NCI-H2171 treated with DMSO at 0.1 percent for 48 hours (cell line): Measurements from ENCODE around the gene PCGF2.
"Not testable (repeated sequence)": the region's sequence is repeated elsewhere in the genome, so short reads cannot be mapped to it uniquely, and the experiment has no call there.

Experiments
- DNase-seq: peaks from one replicate; lab custom pipeline; 2025; lab: John Stamatoyannopoulos, UW

The PCGF2 gene

DNA sequence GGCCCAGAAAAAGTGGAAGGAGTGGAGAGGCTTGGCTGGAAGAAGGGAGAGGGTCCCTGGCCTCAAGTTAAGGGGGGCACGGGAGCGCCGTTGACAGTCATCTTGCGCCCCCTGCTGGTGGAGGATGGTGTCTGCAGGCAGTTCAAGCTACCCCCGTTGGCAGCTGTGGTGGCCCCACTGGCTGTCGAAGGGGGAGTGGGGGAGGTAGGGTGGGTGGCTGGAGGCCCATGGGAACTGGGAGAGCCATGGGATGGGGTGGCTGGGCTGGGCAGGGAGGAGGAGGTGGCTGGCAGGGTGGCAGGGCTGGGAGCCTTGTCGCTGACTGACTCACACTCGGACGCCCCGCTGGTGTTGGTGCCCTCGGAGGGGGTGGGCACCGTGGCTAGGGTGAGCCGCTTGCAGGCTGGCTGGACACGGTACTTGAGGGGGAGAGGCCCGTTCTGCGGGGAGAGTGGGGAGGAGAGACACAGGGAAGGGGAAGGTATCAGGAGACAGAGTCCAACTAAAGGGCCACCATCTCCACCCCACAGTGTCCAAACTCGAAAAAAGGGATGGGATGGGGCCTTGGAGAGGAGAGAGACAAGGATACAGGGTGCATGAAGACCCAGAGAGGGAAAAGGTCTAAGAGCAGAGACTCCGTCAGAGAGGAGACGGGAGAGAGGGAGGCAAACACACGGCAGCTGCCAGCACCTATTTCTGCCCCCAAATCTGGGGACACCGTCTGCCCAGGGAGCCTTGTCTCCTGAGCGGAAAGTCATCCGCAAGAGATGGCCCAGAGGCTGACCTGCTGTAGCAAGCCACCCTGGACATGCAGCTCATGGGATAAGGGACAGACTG is 12.8 kb downstream of the PCGF2 start:
- DNase-seq: peak; percentile 58

DNA sequence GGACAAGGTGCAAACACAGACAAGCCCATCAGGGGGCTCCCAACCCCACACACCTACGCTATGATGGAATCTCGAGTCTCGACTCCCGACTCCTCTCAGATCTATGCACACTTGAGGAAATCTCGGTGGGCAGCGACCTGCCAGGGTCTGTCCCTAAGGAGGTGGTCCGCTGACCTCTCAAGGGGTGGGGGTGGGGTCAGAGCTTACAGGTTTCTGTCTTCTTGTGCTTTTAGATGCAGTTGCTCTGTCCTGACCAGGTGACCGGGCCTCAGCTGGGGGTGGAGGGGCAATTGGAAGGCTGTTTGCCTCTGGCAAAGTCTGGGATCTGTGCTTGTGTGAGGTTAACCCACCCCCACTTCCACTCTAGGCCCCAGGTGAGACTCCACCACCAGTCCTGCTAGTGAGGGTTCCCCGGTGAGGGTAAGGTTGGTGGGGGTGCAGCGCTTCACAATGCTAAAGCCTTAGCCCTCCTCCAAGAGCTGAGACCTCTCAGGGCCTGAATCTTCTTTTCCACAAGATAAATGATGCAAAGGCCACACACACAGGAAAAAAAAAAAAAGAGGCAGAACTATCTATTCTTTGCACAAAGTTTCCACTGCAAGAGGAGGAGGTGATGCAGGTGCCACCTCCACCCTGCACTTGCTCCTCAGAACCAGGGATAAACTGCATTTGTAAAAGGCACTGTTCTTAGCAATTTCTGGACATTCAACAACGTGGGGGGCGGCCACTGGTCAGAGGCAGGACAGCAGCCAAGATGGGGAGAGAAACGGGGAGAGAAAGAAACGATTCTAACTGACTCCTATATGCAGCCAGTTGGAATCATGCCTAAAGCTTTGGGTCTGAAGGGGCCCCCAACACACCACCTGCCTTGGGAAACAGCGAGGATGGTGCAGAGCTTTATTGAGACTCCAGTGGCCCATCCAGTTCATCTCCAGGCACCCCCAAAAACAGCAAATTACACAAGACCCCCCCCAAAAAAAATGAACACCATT is 13.9 kb downstream of the PCGF2 start:
- peak; percentile 35 for DNase-seq

DNA sequence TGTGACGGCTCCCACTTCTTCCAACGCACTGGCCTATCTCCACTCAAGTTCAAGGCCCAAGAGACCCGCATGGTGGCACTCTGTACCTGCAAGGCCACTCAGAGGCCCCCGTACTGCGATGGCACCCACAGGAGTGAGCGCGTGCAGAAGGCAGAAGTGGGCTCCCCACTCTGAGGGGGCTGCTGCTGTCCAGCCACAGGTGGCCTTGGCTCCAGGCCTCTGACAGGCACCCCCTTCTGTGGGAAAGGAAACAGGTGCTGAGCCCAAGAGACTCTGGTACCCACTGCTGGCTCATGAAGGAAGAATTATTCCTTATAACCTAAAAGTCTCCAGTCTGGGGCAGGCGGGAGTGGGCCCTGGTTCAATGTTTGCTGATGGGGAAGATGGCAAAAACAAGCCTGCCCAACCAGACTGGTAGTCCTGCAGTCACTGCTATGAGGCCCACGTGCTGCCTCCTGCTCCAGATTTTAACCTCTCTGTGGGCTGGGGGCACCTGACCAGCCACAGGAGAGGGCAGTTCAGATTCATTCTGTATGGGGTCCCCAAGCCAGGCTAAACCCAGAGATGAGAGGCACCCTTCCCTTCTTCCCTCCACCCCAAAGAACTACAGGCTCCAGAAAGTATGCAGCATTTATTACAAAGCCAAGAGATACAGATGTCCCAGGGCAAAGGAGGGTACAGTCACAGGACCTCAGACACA is 14.7 kb downstream of the PCGF2 start:
- DNase-seq: no peak

DNA sequence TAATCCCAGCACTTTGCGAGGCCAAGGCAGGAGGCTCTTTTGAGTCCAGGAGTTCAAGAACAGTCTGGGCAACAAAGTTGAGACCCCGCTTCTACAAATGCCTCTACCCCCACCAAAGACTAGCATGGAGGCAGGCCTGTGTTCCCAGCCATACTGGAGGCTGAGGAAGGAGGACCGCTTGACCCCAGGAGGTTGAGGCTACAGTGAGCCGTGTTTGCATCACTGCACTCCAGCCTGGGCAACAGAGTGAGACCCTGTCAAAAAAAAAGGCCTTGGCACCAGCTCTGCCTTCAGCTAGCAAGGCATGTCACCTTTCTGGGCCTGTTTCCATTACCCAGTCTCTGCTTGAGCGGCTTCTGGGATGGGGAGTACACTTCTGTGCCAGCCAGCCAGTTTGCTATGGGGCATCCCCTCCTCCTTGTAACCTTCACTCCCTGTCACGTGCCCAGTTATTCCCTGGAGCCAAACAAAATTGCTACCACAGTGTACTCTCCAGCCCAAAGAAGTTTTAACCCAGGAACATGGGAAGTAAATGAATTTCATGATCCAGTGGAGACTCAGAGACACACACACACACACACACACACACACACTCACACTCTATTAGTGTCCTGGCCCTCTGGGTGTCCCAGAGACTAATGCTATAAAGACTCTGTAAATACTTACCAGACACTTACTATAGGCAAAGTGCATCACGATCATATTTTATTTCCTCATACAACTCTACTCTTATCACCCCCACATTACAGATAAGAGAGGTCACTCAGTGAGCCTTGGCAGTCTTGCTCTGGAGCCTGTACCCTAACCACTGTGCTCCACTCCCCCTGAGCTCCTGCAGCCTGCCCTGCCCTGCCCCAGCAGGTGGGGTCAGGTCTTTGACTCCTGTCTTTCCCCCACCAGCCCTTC is 15.5 kb downstream of the PCGF2 start:
- no peak for DNase-seq

DNA sequence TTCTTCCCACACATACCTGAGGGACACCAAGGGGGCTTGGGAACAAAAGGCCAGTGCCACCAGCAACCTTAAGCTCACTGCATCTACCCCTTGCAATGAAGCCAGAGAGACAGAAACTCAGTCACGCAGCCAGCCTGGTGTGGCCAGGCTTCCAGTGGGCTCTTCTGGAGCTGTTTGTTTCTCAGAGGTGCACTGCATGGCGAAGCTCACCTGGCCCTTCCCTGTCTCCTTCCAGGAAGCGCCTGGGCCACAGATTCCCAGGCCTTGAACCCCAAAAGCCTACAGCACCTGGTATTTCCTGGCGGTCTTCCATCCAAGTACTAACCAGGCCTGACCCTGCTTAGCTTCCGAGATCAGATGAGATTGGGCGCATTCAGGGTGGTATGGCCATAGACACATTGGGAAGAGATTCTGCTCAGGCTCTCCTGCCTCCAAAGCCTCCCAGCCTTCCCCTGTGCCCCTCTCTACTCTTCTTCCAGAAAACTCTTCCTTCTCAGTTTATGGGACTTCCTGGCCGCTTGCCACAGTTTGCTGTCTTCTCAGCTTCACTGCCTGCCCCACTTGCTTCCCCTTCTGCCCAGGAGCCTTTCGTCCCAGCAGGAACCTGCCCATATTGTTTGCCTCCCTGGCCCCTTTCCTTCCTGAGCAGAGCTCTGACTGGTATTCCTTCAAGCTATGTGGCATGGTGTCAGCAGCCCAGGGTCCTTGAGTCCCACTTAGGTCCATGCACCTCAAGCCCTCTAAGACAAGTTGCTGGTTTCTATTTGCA is 16.4 kb downstream of the PCGF2 start:
- DNase-seq: no peak

DNA sequence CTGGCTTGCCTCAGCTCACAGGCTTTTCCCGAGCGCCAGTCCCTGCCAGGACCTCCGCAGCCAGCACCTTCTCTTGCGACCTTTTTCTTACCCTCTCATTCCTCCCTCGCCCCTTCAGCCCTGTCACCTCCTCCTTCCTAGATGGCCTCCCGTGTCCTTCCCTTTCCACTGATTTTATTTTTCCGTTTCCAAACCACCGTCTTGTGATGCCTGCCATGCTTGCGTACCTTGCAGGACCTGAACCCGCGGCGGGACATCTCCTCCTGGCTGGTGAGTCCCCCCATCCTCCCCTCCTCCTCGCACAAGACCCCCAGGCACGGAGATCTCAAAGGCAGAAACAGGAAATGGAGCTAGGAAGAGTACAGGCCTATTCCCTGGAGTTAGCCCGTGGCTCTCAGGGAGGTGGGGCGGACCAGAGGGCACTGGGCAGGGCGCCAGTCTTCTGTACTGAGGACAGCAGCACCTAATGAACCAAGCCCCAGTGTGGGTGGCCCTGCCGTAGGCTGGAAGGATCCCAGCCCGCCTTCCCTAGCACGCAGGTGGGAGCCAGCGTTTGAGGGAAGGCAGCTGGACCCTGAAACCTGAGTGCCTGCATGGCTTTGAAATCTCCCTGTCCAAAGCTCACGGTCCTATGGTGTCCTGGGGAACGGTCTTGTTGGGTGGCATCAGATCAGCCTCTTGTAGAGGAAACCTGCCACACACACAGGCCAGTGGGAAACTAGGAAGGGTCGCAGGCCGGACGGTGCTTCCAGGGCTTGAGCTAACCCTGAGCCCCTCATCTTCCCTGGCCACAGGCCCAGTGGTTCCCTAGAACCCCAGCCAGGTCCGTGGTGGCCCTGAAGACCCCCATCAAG is 17.4 kb downstream of the PCGF2 start:
- DNase-seq: peak; percentile 55

DNA sequence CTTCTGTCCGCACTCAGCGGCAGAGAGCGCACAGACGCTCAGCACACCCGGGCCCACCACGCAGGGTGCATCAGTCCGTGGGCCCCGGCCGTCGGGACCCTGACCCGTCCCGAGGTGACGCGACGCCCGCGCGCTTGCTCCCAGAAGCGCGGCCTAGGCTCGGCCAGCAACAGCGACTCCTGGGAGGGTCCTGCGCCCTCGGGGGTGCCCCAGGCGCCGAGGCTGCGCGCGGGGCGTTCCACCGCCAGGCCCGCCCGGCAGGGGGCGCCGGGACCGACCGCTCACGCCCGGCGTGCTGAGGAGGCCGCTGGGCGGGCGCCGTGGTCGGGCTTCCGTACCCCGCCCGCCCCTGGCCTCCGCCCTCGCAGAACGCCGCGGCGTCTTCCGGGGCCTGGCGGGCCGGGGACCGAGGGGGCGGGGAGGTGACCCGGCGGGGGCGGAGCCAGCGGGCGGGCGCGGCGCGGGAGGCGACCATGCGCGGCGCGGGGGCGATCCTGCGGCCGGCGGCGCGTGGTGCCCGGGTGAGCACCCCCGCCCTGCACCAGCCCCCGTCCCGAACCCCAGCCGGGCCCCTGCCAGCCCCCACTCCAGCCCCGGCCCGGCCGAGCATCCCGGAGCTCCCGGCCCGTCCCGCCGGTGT is 18.1 kb downstream of the PCGF2 start, which contains the start of gene CISD3:
CISD3 (plus strand) TSS at position 456 of the 640 bp plus-strand sequence; CDS start at position 474, 18 bp downstream.
- DNase-seq: peak; percentile 81

GRCh38 chr17:38729368-38729885 is 18.7 kb downstream of the PCGF2 start:
- DNase-seq: no peak

DNA sequence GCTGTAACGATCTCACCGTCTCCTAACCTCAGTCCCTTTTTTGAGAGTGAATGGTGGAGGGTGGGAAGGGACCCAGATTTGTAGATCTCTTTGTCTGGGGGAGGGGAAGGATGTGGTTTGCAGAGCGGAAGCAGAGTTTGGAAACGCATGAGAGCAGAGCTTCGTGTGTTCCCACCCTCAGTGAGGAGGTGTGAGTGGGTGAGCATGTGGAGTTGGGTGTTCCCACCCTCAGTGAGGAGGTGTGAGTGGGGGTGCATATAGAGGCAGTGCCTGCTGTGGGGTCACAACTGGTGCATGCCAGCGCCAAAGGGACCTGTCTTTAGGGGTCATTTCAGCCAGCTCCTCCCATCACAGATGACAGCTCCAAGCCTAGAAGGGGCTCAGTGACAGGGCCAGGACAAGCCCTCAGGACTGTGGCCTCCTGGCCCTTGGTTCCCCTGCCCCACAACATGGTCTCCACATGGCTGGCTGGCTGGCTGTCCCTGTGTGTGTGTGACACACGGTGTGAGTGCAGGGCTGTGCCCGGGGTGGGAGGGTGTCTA is 19.8 kb downstream of the PCGF2 start:
- DNase-seq: no peak

DNA sequence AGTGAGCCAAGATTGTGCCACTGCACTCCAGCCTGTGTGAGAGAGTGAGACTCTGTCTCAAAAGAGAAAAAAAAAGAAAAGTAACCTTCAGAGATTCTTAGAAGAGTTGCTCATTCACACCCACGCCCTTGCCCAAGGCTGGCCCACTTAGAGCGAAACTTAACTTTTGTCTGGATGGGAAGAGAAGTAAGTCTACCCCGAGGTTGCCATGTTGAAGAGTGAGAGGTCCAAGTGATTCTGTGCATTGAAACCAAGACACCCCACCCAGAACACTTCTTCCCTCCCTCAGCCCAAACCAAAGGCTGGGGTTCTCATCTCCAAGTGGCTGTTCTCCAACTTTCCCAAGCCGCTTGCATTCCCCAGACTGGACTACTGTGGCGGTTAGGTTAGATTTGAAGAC is 20.4 kb downstream of the PCGF2 start:
- DNase-seq: no peak

GRCh38 chr17:38726145-38726544 is 22.0 kb downstream of the PCGF2 start:
- not testable (repeated sequence) for DNase-seq

- DNase-seq: no peak
Measured at GRCh38 chr17:38725066-38725465, 23.1 kb downstream of the PCGF2 start.

DNA sequence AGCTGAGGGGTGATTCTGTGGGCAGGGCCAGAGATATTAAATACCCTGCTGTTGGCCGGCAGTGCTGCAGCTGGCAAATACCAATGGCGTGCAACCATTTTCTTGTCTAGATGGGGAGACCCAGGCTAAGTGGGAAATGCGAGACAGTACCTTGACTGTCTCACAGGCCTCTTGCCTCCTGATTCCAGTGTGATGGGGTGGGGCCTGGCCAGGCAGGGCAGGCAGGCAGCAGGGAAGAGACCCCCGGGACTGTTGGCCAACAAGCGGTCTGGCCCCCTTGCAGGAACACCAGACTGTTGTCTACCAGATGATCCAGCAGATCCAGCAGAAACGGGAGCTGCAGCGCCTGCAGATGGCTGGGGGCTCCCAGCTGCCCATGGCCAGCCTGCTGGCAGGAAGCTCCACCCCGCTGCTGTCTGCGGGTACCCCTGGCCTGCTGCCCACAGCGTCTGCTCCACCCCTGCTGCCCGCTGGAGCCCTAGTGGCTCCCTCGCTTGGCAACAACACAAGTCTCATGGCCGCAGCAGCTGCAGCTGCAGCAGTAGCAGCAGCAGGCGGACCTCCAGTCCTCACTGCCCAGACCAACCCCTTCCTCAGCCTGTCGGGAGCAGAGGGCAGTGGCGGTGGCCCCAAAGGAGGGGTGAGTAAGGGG is 23.7 kb downstream of the PCGF2 start:
- peak; percentile 83 for DNase-seq

DNA sequence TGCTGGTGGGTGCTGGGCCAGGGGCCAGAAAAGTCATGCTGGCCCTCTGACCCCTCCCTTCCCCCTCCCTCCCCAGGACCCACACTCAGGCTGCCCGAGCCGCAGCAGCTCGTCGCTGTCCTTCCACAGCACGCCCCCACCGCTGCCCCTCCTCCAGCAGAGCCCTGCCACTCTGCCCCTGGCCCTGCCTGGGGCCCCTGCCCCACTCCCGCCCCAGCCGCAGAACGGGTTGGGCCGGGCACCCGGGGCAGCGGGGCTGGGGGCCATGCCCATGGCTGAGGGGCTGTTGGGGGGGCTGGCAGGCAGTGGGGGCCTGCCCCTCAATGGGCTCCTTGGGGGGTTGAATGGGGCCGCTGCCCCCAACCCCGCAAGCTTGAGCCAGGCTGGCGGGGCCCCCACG is 26.3 kb downstream of the PCGF2 start:
- DNase-seq: no peak

DNA sequence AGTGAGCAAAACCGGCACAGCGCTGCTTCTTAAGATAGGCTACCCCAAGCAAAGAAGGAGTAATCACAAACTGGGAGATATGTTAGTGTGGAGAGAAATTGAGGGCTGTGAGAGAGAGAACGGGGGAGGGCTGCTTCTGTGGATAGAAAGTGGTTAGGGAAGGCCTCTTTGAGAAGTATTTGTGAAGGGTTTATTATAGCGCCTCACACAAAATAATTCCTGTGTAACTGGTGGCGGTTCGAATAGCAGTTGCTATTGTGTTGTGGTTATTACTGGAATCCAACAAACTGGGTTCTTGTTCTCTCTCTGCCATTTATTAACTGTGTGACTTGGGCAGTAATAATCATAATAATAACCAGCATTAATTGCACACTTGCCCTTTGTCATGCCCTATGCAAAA is 27.2 kb downstream of the PCGF2 start:
- no peak for DNase-seq

DNA sequence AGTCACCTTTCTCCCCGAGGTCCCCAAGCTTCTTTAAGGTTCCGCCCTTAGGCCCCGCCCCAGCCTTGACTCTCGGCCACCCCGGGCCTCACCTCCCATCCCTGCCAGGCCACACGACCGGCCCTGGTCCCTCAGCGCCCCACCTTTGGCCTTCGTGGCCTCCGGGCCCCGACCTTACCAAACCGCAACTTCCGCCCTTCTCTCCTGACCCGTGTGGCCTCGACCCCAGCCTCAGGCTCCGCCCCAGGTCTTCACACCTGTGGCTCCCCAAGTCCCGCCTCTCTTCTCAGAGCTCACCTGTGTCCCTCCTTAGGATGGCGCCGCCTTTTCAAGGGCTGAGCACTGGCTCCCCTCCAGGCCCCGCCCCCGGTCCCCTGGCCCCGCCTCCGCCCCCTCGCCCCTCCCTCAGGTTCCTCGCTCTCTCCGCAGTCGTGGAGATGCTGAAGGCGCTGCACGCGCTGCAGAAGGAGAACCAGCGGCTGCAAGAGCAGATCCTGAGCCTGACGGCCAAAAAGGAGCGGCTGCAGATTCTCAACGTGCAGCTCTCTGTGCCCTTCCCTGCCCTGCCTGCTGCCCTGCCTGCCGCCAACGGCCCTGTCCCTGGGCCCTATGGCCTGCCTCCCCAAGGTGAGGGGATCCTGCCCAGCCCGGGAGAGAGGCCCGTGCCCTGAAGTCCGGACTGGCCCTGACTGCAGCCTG is 28.0 kb downstream of the PCGF2 start:
- DNase-seq: no peak

DNA sequence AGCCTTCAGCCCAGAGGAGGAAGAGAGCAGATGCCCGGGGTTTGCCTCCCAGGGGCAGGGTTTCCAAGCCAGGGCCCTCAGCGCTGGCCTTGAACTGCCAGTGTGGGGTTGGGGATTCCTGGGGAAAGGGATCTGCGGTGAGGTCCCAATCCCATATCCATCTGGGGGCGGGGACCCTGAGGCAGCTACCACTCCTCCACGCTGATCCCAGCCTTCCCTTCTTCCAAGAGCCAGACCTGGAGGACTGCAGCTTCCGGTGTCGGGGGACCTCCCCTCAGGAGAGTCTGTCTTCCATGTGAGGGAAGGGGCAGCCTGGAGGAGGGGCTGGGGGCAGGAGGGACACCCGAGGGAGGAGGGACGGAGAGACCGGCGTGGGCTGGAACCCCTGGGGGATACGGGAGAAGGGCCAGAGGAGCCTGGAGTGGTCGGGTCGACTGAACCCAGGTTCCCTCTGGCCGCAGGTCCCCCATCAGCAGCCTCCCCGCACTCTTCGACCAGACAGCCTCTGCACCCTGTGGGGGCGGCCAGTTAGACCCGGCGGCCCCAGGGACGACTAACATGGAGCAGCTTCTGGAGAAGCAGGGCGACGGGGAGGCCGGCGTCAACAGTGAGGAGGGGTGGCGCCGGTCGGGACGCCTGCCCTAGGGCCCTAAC is 28.7 kb downstream of the PCGF2 start:
- DNase-seq: no peak
